Measurements from ENCODE around the gene CCDC91.

DNA sequence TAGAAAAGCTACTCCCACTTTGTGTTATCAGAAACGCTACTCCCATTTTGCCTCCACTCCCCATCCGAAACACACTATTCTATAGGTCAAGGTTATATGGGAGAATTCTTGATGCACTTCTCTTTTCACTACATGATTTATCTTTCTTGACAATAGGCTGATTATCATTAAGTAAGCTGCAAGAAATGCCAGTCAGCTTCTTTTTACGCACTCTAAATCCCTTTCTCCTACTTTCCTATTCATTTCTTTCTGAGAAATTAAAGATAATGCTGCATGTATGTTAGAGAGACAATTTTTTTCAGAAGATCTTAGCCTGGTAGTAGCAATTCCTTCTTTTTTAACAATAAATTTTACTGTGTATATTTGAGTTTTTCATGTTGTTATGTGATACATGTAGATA lies 41.0 kb upstream of the CCDC91 start:
- no peak for TF ChIP-seq CTCF (IDR thresholded peaks at IDR 0.05)
- no peak for TF ChIP-seq POLR2AphosphoS5 (IDR thresholded peaks at IDR 0.05; ENCODE audit: low read depth, low read length)
- TF ChIP-seq SIN3A (IDR thresholded peaks at IDR 0.05; ENCODE audit: borderline replicate concordance, insufficient read depth, low read depth, low read length), result no peak
- TF ChIP-seq REST (IDR thresholded peaks at IDR 0.05; ENCODE audit: insufficient read depth in 1 of 2, low read depth in 2 of 2, low read length in 1 of 2), result no peak
